ENCODE measurements around the gene THEMIS2. TPM values are rescaled to one million over a fixed set of nuclear protein-coding genes. Genes with fewer than 3 reads are reported as not detected.

THEMIS2 gene
- total and polyA plus RNA-seq, 10 of the 15 experiments (the other 5 are each of a cell fraction or from before 2014, with no cell fraction given) = 9.1 to 114 (median 38.3) TPM

GRCh38 chr1:27884006-27884954 lies 11.9 kb downstream of the THEMIS2 start (continued):
- TF ChIP-seq, protein P1, sequence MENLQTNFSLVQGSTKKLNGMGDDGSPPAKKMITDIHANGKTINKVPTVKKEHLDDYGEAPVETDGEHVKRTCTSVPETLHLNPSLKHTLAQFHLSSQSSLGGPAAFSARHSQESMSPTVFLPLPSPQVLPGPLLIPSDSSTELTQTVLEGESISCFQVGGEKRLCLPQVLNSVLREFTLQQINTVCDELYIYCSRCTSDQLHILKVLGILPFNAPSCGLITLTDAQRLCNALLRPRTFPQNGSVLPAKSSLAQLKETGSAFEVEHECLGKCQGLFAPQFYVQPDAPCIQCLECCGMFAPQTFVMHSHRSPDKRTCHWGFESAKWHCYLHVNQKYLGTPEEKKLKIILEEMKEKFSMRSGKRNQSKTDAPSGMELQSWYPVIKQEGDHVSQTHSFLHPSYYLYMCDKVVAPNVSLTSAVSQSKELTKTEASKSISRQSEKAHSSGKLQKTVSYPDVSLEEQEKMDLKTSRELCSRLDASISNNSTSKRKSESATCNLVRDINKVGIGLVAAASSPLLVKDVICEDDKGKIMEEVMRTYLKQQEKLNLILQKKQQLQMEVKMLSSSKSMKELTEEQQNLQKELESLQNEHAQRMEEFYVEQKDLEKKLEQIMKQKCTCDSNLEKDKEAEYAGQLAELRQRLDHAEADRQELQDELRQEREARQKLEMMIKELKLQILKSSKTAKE (IDR thresholded peaks at IDR 0.05; ENCODE audit: low read depth, poor library complexity, severe bottlenecking) = peak; percentile 37
- peak; percentile 41; the same call in 1 of the 2 replicates for TF ChIP-seq ZNF217 (IDR thresholded peaks at IDR 0.05)
- TF ChIP-seq NFIC (IDR thresholded peaks at IDR 0.05; ENCODE audit: low read depth, low read length) = peak; percentile 76
- TF ChIP-seq PBX3 (IDR thresholded peaks at IDR 0.05; ENCODE audit: insufficient replicate concordance, low read depth, low read length) = peak; percentile 2
- TF ChIP-seq POU2F2 (IDR thresholded peaks at IDR 0.05; ENCODE audit: borderline replicate concordance, low read depth, low read length) = peak; percentile 53; the same call in 1 of the 3 replicates
- TF ChIP-seq PKNOX1 (IDR thresholded peaks at IDR 0.05) = no peak
- TF ChIP-seq BMI1 (IDR thresholded peaks at IDR 0.05; ENCODE audit: borderline replicate concordance) = no peak
- peak; percentile 18 for TF ChIP-seq ZNF207 (IDR thresholded peaks at IDR 0.05; ENCODE audit: borderline replicate concordance)
- TF ChIP-seq NFYA (IDR thresholded peaks at IDR 0.05; ENCODE audit: borderline replicate concordance, low read depth, low read length) = no peak
- TF ChIP-seq CREB1 (IDR thresholded peaks at IDR 0.05; ENCODE audit: low read depth) = no peak; the same call in 1 of the 2 replicates
- 0 out of 2 replicates have a peak, but pooled peaks have one; percentile 14 for TF ChIP-seq HSF1 (IDR thresholded peaks at IDR 0.05; ENCODE audit: low read depth, low read length)
- TF ChIP-seq BHLHE40 (IDR thresholded peaks at IDR 0.05; ENCODE audit: borderline replicate concordance in 1 of 2, low read depth in 2 of 2, low read length in 1 of 2) = peak; percentile 92
- TF ChIP-seq RUNX3 (IDR thresholded peaks at IDR 0.05; ENCODE audit: low read length) = peak; percentile 70
- TF ChIP-seq ZBED1 (IDR thresholded peaks at IDR 0.05; ENCODE audit: borderline replicate concordance) = no peak
- TF ChIP-seq MXI1 (IDR thresholded peaks at IDR 0.05; ENCODE audit: low read depth, low read length) = peak; percentile 30
- no peak for TF ChIP-seq SUPT20H (IDR thresholded peaks at IDR 0.05; ENCODE audit: borderline replicate concordance, control insufficient read depth, low read depth, low read length)
- TF ChIP-seq STAT3 (IDR thresholded peaks at IDR 0.05; ENCODE audit: low read depth, low read length) = no peak
- TF ChIP-seq NR2C2 (IDR thresholded peaks at IDR 0.05; ENCODE audit: borderline replicate concordance, control insufficient read depth, insufficient read length, low read depth) = no peak
- TF ChIP-seq HCFC1 (IDR thresholded peaks at IDR 0.05; ENCODE audit: low read length) = no peak
- no peak for TF ChIP-seq CBX5 (IDR thresholded peaks at IDR 0.05; ENCODE audit: low read depth)
- peak; percentile 68; the same call in 1 of the 2 replicates for TF ChIP-seq CBFB (IDR thresholded peaks at IDR 0.05; ENCODE audit: low read depth)

Measured in GM12878 (cell line).